Measurements from ENCODE around the gene ARFRP1.

ARFRP1 gene

GRCh38 chr20:63691711-63692435, 15.9 kb downstream of the ARFRP1 start:
- FAIRE-seq = no peak
- no peak for DNase-seq (ENCODE audit: low spot score)

DNA sequence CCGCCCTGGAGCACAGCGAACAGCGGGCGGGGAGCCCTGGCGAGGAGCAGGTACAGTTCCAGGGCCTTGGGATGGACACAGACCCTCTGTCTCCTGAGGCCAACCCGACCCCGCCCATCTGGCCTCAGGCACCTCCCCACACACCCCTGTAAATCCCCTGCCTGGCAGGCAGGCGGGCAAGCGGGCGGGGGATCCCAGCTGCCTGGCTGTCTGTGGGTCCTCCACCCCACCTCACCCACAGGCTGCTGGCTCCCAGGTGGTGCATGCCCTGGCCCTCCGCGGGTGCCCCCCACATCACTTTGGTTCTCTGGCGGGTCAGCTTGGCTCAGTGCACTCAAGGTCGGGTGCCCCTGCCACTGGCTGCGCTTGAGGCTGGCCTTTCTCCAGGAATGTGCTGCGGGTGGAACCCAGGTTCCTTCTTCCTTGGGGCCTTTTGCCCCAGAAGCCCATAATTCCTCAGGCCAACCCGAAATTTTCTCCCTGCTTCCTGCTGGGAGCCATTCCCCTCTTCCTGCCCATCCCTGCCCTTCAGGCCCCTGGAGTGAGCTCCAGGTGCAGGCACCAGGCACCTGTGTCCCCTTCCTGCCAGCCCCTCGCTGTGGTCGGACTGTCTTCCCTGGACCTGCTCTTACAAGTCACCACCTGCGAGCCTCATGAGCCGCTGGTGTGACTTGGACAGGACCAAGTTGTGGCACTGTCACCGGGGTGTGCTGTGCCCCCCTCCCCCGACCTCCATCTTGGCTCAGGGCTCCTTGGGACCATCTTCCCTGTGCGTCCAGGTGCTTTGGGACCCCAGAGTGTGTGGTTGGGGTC, 16.7 kb downstream of the ARFRP1 start:
- DNase-seq (ENCODE audit: low spot score) (no peak), FAIRE-seq (no peak)

- DNase-seq (ENCODE audit: low spot score) = no peak
Observed at GRCh38 chr20:63690003-63690897, 17.5 kb downstream of the ARFRP1 start.

GRCh38 chr20:63689046-63690002, 18.5 kb downstream of the ARFRP1 start:
- FAIRE-seq = no peak
- DNase-seq (ENCODE audit: low spot score) = no peak

More at GRCh38 chr20:63690003-63690897, 17.5 kb downstream of the ARFRP1 start:
- no peak for FAIRE-seq

GRCh38 chr20:63688228-63689045, 19.3 kb downstream of the ARFRP1 start:
- DNase-seq (ENCODE audit: low spot score) (no peak), FAIRE-seq (no peak)

DNA sequence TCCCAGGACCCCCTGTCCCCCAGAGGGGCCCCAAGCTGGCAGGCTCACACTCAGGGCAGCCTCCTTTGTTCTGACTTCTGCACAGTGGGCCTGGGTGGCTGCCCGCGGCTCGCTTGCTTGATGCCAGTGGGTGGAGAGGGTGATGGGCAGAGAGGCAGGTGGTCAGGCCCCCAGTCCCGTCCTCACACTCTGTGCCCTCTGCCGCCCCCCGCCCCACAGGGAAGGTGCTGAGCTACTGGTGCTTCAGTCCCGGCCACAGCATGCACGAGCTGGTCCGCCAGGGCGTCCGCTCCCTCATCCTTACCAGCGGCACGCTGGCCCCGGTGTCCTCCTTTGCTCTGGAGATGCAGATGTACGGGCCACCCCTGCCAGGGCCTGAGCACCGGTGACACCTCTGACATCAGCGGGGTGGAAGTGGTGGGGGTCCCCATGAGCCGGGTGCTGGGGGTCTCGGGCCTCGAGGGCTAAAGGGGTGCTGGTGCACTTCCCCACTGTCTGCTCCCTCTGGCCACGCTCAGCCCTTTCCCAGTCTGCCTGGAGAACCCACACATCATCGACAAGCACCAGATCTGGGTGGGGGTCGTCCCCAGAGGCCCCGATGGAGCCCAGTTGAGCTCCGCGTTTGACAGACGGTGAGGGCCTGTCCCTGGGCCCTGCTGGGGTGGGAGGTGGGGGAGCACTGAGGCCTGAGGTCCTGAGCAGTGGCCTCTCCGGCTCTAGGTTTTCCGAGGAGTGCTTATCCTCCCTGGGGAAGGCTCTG, 20.2 kb downstream of the ARFRP1 start:
- DNase-seq (ENCODE audit: low spot score) (no peak), FAIRE-seq (no peak)

GRCh38 chr20:63686492-63687321, 21.1 kb downstream of the ARFRP1 start:
- DNase-seq (ENCODE audit: low spot score) = no peak
- FAIRE-seq = no peak

DNA sequence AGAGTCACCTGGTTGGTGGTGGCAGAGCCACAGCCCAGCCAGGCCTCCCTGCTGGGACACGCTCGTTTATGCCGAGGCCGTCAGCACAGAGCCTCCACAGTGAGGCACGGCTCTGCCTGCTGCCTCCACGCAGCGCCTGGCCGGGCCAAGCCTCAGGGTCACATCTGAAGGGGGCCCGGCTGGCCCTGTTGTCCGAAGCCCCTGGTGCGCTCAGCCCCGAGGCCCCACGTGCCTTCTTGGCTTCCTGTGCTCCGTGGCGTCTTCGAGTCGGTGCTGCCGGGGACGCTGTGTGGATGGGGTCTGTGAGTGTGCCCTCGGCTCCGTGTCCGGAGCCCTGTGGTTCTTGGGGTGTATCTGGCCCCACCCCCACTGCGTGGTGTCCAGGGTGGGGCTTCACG, 21.7 kb downstream of the ARFRP1 start:
- FAIRE-seq = no peak
- DNase-seq (ENCODE audit: low spot score) = no peak

GRCh38 chr20:63685269-63686026, 22.3 kb downstream of the ARFRP1 start:
- DNase-seq (ENCODE audit: low spot score) = no peak
- no peak for FAIRE-seq

GRCh38 chr20:63682384-63683139, 25.2 kb downstream of the ARFRP1 start:
- FAIRE-seq (peak; percentile 77), DNase-seq (ENCODE audit: low spot score) (peak; percentile 96)

DNA sequence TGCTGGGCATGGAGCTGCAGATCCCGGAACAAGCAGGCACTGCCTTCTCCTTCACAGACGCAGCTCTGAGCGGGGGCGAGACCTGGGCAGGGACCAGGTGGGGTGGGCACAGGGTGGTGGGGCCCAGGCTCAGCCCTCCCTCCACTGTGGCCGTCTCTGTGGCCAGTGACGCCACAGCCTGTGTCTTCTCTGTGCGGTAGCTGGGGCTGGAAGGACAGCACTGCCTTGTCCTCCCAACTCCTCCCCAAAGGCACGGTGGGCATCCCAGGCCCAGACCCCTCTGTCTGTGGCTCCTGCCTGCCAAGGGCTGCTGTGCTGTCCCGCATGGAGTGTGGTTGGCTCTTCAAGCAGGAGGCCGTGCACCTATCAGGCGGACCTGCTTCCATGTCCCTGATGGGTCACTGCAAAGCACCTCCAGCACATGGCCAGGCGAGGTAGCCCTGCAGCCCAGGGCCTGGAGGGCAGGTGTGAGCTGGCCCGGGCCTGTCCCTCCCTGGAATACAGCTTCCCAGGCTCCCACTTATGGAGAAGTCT, 26.1 kb downstream of the ARFRP1 start:
- DNase-seq (ENCODE audit: low spot score) (no peak), FAIRE-seq (no peak)

DNA sequence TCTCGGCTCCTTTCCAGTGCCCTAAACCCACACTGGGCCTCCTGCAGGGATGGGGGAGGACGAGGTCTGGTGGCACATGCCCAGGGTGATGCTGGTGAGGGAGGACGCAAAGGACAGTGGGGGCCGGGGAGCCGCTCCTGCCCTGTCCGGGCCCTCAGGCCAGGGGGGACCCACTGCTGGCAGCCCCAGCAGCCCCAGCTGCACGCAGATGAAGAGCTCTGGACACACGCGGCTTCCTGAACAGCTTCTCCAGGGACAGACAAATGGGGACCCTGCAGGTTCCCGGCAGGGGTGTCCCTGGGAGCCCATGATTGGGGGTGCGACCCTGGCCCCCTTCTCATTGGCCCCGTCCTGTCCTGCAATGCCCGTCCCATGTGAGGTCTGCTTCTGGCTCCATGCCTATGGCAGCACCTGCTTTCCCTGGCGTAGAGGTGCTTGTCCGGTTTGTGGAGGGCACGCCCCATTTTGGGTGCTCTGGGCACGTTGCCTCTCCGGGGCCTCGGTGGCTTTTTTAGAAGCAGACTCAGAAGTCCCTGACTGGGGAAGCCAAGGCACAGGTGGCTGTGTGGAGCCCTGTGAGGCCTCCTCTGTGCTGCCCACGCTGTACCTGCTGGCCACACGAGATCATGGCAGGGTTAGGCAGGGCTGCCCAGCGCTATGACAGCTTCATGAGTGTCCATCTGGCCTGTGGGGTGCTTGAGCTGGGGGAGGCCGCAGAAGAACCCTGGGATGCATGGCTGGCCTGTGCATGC, 26.7 kb downstream of the ARFRP1 start:
- no peak for FAIRE-seq
- DNase-seq (ENCODE audit: low spot score) = no peak

DNA sequence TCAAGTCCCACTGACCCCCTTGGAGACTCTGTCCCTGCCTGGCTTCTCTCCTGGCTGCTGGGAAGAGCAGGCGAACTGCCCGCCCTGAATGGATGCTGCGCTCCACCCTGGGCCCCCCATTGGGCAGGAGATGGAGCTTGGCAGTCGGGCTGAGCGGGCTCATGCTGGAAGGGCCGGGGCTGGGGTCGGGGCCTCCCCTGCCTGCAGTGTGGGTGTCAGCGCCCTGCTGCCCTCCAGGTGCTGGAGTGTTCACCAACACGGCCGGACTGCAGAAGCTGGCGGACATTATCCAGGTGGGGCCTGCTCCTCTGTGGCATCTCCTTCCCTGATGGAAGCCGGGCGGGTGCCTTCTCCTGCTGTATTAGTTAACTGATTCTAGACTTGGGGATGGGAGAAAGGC, 27.3 kb downstream of the ARFRP1 start:
- FAIRE-seq (no peak), DNase-seq (ENCODE audit: low spot score) (no peak)

DNA sequence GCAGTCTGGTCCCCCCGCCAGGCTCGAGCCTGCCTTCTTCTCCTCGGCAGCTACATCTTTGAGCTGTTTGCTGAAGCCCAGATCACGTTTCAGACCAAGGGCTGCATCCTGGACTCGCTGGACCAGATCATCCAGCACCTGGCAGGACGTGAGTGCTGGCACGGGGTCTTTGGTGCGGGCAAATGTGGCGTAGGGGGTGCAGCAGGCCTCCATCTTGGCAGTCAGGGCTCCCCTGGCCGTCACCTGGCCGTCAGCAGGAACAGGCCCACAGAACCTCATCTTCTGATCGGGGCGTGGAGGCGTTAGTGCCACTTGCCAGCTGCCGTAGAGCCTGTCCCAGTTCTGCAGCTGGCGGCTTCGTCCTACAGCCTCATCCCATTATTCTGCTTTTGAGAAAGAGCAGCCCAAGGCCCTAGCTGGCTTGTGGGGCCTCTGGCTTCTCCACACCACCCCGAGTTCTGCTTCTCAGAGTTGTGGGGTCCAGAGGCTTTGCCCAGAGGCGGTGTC, 27.9 kb downstream of the ARFRP1 start:
- DNase-seq (ENCODE audit: low spot score) = no peak
- FAIRE-seq = no peak

DNA sequence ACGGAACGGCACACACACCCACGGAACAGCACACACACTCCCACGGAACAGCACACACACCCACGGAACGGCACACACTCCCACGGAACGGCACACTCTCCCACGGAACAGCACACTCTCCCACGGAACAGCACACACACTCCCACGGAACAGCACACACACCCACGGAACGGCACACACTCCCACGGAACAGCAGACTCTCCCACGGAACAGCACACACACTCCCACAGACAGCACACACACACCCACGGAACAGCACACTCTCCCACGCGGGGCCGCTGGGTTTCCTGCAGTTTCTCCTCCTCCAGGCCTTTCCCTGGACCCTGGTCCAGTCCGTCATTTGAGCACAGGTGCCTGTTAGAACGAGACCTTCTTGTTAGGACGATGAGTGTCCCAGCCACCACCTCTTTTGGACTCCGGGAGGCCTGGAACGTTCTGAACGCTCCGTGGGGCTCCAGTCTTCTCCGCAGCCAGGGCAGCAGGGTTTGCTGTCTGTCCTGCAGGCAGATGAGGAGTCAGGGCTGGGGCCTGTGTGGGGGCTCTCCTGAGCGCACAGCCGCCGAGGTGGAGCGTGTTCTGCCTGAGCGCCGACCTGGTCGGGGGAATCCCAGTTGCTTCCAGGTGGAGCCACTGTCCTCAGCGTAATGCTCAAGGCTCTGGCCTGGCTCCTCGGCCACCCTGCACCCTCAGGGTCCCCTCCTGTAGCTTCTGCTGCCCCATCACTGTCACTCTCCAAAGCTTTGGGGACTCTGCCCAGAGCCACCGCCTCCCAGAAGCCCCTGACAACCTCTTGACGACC, 28.9 kb downstream of the ARFRP1 start:
- no peak for DNase-seq (ENCODE audit: low spot score)
- no peak for FAIRE-seq
